ENCODE results near the gene GPS2. TPM values are rescaled to one million over a fixed set of nuclear protein-coding genes. Genes with fewer than 3 reads are reported as not detected.
A peak's percentile ranks its signal among the peaks of the same experiment; 100 is the strongest.
"Not testable (repeated sequence)": the region's sequence is repeated elsewhere in the genome, so short reads cannot be mapped to it uniquely, and the experiment has no call there.

The GPS2 gene
- total RNA-seq, 4 donors from 2014 or later, result 69.5 to 130 (median 100) TPM

DNA sequence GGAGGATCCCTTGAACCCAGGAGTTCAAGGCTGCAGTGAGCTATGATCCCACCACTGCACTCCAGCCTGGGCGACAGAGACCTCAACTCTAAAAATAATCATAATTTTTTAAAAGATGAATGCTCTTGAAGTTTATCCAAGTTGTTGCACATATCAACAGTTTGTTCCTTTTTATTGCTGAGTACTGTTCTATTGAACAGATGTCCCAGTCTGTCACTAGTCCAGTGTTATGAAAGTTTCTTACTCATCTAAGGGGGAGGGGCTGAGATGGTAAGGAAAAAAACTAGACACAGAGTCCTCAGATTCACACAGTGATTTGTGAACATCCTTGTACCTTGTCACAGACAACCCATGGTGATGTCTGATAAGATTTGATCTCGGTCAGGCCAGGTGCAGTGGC lies 25.0 kb upstream of the GPS2 start:
- Histone ChIP-seq H3K27me3 (no peaks in the 10 kb centered on the region), H3K36me3 (no peaks in the 10 kb centered on the region), H3K27ac (no peak overlapping the region), H3K4me3 (replicated peaks in 1 of 3) (no peak overlapping the region), H3K4me1 (no peaks in the 10 kb centered on the region), H3K9me3 (no peaks in the 10 kb centered on the region)
- 89 to 90% methylated on average over 2 of the region's 2 CpGs for WGBS, 2 donors
- no peak for TF ChIP-seq POLR2A (IDR thresholded peaks at IDR 0.05)
- TF ChIP-seq, protein P1, sequence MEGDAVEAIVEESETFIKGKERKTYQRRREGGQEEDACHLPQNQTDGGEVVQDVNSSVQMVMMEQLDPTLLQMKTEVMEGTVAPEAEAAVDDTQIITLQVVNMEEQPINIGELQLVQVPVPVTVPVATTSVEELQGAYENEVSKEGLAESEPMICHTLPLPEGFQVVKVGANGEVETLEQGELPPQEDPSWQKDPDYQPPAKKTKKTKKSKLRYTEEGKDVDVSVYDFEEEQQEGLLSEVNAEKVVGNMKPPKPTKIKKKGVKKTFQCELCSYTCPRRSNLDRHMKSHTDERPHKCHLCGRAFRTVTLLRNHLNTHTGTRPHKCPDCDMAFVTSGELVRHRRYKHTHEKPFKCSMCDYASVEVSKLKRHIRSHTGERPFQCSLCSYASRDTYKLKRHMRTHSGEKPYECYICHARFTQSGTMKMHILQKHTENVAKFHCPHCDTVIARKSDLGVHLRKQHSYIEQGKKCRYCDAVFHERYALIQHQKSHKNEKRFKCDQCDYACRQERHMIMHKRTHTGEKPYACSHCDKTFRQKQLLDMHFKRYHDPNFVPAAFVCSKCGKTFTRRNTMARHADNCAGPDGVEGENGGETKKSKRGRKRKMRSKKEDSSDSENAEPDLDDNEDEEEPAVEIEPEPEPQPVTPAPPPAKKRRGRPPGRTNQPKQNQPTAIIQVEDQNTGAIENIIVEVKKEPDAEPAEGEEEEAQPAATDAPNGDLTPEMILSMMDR (IDR thresholded peaks at IDR 0.05), result no peak
- DNase-seq, result no peak
- intact Hi-C loops (cut with DNase I), result no loop called here

DNA sequence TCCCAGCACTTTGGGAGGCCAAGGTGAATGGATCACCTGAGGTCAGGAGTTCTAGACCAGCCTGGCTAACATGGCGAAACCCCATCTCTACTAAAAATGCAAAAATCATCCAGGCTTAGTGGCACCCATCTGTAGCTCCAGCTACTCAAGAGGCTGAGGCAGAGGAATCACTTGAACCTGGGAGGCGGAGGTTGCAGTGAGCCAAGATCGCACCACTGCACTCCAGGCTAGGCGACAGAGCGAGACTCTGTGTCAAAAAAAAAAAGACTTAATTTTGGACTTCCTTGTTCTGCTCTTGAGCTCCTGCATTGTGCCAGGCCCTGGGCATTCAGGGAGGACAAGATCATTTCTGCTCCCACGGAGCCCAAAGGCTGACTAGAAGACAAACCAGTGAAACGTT lies 22.4 kb upstream of the GPS2 start:
- intact Hi-C loops (cut with DNase I); H3K4me3 ChIP-seq (replicated peaks in 1 of 3): not testable (repeated sequence)

DNA sequence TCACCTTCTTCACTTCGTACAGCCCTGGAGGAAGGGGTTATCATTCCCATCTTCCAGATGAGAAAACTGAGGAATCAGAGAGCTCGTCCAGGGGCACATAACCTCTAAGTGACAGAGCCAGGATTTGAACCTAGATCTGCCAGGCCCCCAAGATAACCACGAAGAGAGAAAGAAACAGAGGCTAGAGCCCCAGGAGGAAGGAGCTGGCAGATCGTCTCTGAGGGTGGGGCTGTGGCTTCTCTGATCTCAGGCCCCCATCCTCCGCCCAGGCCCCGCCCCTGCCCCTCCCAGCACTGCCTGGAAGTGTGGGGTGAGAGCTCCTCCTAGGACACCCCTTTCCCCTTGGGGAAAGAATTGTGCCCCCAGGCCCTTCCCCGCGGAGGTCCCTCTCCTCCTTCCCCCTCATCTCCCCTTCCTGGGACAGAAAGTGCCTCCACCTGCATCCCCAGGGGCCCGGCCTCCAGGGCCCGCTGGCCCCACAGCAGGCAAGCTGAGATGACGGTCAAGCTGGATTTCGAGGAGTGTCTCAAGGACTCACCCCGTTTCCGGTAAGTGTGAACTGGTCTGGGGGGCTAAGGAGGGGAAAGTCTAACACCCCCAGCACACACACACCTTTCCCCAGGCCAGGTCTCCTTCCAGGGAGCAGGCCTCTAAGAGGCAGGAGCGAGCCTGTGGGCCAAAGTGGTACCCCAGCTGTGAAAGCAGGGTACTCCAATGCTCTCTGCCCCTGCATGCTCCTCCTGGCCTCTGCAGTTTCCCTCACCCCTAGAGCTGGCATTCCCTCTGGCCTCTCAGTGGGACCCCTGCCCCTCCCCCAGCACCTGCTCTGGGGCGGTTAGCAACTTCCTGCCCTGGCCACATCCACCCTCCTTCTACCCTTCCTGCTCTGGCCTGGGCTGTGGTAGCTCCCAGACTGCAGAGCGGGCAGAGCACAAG lies 21.3 kb upstream of the GPS2 start, which contains the start of gene ACAP1:
ACAP1 (plus strand) TSS at position 290 of the 936 bp plus-strand sequence; CDS start at position 496, 206 bp downstream.
- H3K4me3 ChIP-seq (replicated peaks in 1 of 3), result no peak within 1 kb of the TSS
- intact Hi-C loops (cut with DNase I), result no loop called here
- no peaks in the 10 kb centered on the region for H3K27me3 ChIP-seq
- DNase-seq, result peak in 1 of 2 donors; percentile 20
- no peaks in the 10 kb centered on the region for H3K36me3 ChIP-seq
- 48 to 53% methylated on average over 13 to 16 of the region's 17 CpGs for WGBS, 2 donors
- H3K9me3 ChIP-seq, result no peaks in the 10 kb centered on the region
- H3K27ac ChIP-seq, result no peak within 1 kb of the TSS
- TF ChIP-seq, protein P1 (IDR thresholded peaks at IDR 0.05), result no peak
- no peak for TF ChIP-seq POLR2A (IDR thresholded peaks at IDR 0.05)
- H3K4me1 ChIP-seq, result no peaks in the 10 kb centered on the region

More for the DNA sequence above, 22.4 kb upstream of the GPS2 start:
- not testable (repeated sequence) for H3K27me3 ChIP-seq, H3K36me3 ChIP-seq, H3K27ac ChIP-seq, H3K9me3 ChIP-seq, H3K4me1 ChIP-seq
- peak; percentile 45 to 52 for DNase-seq
- 18 to 39% methylated on average over 7 of the region's 7 CpGs for WGBS, 2 donors

DNA sequence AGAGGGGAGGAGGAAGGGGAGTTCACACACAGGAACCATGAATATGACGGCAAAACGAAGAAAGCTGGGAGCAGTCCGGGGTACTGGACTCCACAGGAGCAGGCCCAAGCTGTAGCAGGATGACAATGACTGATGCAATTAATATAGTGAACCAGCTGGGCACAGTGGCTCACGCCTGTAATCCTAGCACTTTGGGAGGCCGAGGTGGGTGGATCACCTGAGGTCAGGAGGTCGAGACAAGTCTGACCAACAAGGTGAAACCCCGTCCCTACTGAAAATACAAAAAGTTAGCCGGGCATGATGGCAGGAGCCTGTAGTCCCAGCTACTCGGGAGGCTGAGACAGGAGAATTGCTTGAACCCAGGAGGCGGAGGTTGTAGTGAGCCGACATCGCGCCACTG lies 20.6 kb upstream of the GPS2 start:
- intact Hi-C loops (cut with DNase I); H3K27me3 ChIP-seq; H3K27ac ChIP-seq: not testable (repeated sequence)

DNA sequence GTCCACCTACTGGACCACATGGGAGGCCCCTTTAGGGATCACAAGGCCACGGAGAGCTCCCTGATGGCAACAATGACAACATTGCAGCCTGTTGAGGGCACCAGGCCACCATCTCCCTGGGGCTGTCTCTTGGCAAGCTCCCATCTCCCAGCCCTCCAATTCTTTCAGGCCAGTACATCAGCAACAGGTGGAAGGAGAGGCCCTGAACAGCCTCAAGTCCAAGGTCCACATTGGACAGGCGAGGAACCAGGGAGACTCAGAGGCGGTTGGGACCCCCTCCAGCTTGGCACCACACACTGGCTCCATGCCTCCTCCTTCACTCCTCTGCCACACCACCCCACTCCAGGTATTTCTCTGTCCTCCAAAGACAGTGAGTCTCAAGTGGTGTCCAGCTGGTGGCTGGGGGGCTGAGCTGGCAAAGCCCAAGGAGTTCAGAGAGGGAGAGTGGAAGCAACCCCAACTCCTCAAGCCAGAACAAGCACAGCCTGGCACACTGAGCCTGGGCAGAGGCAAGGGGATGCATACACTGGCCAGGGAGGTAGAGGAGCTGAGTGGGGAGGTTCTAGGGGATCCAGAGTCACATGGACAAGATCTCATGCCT lies 19.9 kb upstream of the GPS2 start:
- intact Hi-C loops (cut with DNase I), result no loop called here
- Histone ChIP-seq H3K27me3 (no peaks in the 10 kb centered on the region), H3K27ac (no peak overlapping the region), H3K4me1 (peaks cover 4 to 6% of the 10 kb centered on the region in 2 donors), H3K36me3 (no peaks in the 10 kb centered on the region), H3K4me3 (replicated peaks in 1 of 3) (no peak overlapping the region), H3K9me3 (no peaks in the 10 kb centered on the region)
- no peak for TF ChIP-seq POLR2A (IDR thresholded peaks at IDR 0.05)
- TF ChIP-seq, protein P1 (IDR thresholded peaks at IDR 0.05), result no peak
- DNase-seq, result no peak
- 85% methylated on average over 3 of the region's 3 CpGs; no CpG with 5 or more reads in 1 of the 2 donors for WGBS, 2 donors

More for the DNA sequence above, 20.6 kb upstream of the GPS2 start:
- H3K4me3 ChIP-seq (replicated peaks in 1 of 3); H3K36me3 ChIP-seq; H3K9me3 ChIP-seq; H3K4me1 ChIP-seq; DNase-seq: not testable (repeated sequence)
- 80 to 86% methylated on average over 13 of the region's 13 CpGs for WGBS, 2 donors

DNA sequence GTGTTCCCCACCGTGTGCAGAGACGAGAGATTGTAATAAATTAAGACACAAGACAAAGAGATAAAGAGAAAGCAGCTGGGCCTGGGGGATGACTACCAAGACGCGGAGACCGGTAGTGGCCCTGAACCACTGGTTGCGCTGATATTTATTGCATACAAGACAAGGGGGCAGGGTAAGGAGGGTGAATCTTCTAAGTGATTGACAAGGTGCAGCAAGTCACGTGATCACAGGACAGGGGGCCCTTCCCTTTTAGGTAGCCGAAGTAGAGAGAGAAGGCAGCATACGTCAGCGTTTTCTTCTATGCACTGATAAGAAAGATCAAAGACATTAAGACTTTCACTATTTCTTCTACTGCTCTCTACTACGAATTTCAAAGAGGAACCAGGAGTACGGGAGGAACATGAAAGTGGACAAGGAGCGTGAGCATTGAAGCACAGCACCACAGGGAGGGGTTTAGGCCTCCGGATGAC lies 17.5 kb upstream of the GPS2 start:
- 45 to 49% methylated on average over 13 to 14 of the region's 14 CpGs for WGBS, 2 donors
- H3K4me3 ChIP-seq (replicated peaks in 1 of 3); H3K27ac ChIP-seq; H3K27me3 ChIP-seq; H3K36me3 ChIP-seq; H3K9me3 ChIP-seq; intact Hi-C loops (cut with DNase I): not testable (repeated sequence)
- peak in 1 of 2 donors; percentile 38 for DNase-seq
- H3K4me1 ChIP-seq, result peaks cover 4 to 15% of the 10 kb centered on the region in 2 donors
